ENCODE measurements around the gene YIF1B. TPM values are rescaled to one million over a fixed set of nuclear protein-coding genes. Genes with fewer than 3 reads are reported as not detected.
A peak's percentile ranks its signal among the peaks of the same experiment; 100 is the strongest.

YIF1B gene
- total and polyA plus RNA-seq, 2 donors (not counting 1 experiment from before 2014, with no cell fraction given): 31.6 to 58.3 TPM

GRCh38 chr19:38337360-38337653, 21.6 kb upstream of the YIF1B start:
- H3K4me3 Mint-ChIP-seq: peak overlapping the region; percentile 97
- Histone ChIP-seq H3K36me3 (replicated peaks in 1 of 2; ENCODE audit: control extremely low read depth in 1 of 2, control insufficient read depth in 1 of 2, extremely low read depth in 1 of 2, insufficient read depth in 2 of 2, low read length in 1 of 2) (no peaks in the 10 kb centered on the region), H4K20me1 (ENCODE audit: control insufficient read depth, insufficient read depth, low read length, poor library complexity, severe bottlenecking) (no peaks in the 10 kb centered on the region), H3K4me2 (replicated peaks; ENCODE audit: low read depth, low read length, poor library complexity, severe bottlenecking) (peak overlapping the region; percentile 89), H3K27ac (ENCODE audit: low read length in 2 of 2) (peak overlapping the region; percentile 36 to 89), H3K79me2 (ENCODE audit: control insufficient read depth, insufficient read depth, low read length) (peaks cover 6% of the 10 kb centered on the region), H3K9ac (ENCODE audit: low read length) (peak overlapping the region; percentile 78), H3K9me3 (ENCODE audit: control extremely low read depth in 1 of 3, control insufficient read depth in 2 of 3, insufficient read depth in 1 of 3, low read length in 2 of 3) (no peaks in the 10 kb centered on the region), H3K27me3 (replicated peaks in 1 of 4; ENCODE audit: control extremely low read depth in 1 of 4, control insufficient read depth in 3 of 4, insufficient read depth in 4 of 4, low read length in 3 of 4) (no peaks in the 10 kb centered on the region), H3K4me3 (ENCODE audit: control extremely low read depth in 1 of 5, extremely low read depth in 1 of 5, insufficient read depth in 1 of 5, low read depth in 2 of 5, low read length in 4 of 5) (peak overlapping the region; percentile 36 to 82 (median 63)), H2AFZ (ENCODE audit: insufficient read depth, low read depth, low read length, poor library complexity, severe bottlenecking) (peak overlapping the region; percentile 87), H3K4me1 (ENCODE audit: control insufficient read depth in 2 of 2, insufficient read depth in 2 of 2, low read length in 2 of 2) (peaks cover 5 to 11% of the 10 kb centered on the region in 2 donors)
- H3K27ac Mint-ChIP-seq: peak overlapping the region; percentile 97
- DNase-seq (no peak), ATAC-seq (ENCODE audit: low read depth) (no peak)
- no peaks in the 10 kb centered on the region for H3K9me3 Mint-ChIP-seq (ENCODE audit: insufficient read depth)
- 61% methylated on average over 9 of the region's 10 CpGs for WGBS (ENCODE audit: insufficient coverage)
- intact Hi-C loops (cut with micrococcal nuclease): loop anchor here (5.0 to 10.0 kb wide), 4 partner anchors 560 to 1260 kb away; partner anchors contain the start of genes ZNF383, ZNF420, ZNF573 and ZNF585B
- POLR2A ChIA-PET: interaction anchor here (0.6 to 2.5 kb wide), 3 partner anchors 37 to 74 kb away, joined by 3 to 11 read pairs (median 4); partner anchors contain the start of genes PSMD8 and SPINT2
- TF ChIP-seq CTCF (IDR thresholded peaks at IDR 0.05): no peak
- TF ChIP-seq EZH2 (IDR thresholded peaks at IDR 0.05; ENCODE audit: borderline replicate concordance, insufficient read depth, low read depth, low read length, poor library complexity, severe bottlenecking): no peak
- CTCF ChIA-PET: interaction anchor here (0.9 to 2.2 kb wide), 4 partner anchors 37 to 105 kb away, joined by 3 to 10 read pairs (median 4); partner anchors contain the start of genes FAM98C and PSMD8
- peaks cover 13% of the 10 kb centered on the region for H3K4me1 Mint-ChIP-seq
- no peaks in the 10 kb centered on the region for H3K27me3 Mint-ChIP-seq

GRCh38 chr19:38336638-38337359, 21.1 kb upstream of the YIF1B start:
- Histone ChIP-seq H3K9ac (ENCODE audit: low read length) (peak overlapping the region; percentile 78), H3K4me1 (ENCODE audit: control insufficient read depth in 2 of 2, insufficient read depth in 2 of 2, low read length in 2 of 2) (peaks cover 5 to 11% of the 10 kb centered on the region in 2 donors), H3K4me3 (ENCODE audit: control extremely low read depth in 1 of 5, extremely low read depth in 1 of 5, insufficient read depth in 1 of 5, low read depth in 2 of 5, low read length in 4 of 5) (peak overlapping the region; percentile 52 to 85 (median 80)), H3K36me3 (replicated peaks in 1 of 2; ENCODE audit: control extremely low read depth in 1 of 2, control insufficient read depth in 1 of 2, extremely low read depth in 1 of 2, insufficient read depth in 2 of 2, low read length in 1 of 2) (no peaks in the 10 kb centered on the region), H3K27ac (ENCODE audit: low read length in 2 of 2) (peak overlapping the region; percentile 89 to 95), H3K4me2 (replicated peaks; ENCODE audit: low read depth, low read length, poor library complexity, severe bottlenecking) (peak overlapping the region; percentile 89), H4K20me1 (ENCODE audit: control insufficient read depth, insufficient read depth, low read length, poor library complexity, severe bottlenecking) (no peaks in the 10 kb centered on the region), H3K9me3 (ENCODE audit: control extremely low read depth in 1 of 3, control insufficient read depth in 2 of 3, insufficient read depth in 1 of 3, low read length in 2 of 3) (no peaks in the 10 kb centered on the region), H3K79me2 (ENCODE audit: control insufficient read depth, insufficient read depth, low read length) (peaks cover 6% of the 10 kb centered on the region), H2AFZ (ENCODE audit: insufficient read depth, low read depth, low read length, poor library complexity, severe bottlenecking) (peak overlapping the region; percentile 87), H3K27me3 (replicated peaks in 1 of 4; ENCODE audit: control extremely low read depth in 1 of 4, control insufficient read depth in 3 of 4, insufficient read depth in 4 of 4, low read length in 3 of 4) (no peaks in the 10 kb centered on the region)
- H3K27me3 Mint-ChIP-seq: no peaks in the 10 kb centered on the region
- peak; percentile 97 for DNase-seq
- POLR2A ChIA-PET: interaction anchor here (0.6 to 2.5 kb wide), 4 partner anchors 37 to 430 kb away, joined by 3 to 14 read pairs (median 7); partner anchors contain the start of genes PSMD8, SIPA1L3, SPINT2 and WDR87
- WGBS (ENCODE audit: insufficient coverage): 4% methylated on average over 41 of the region's 41 CpGs
- ATAC-seq (ENCODE audit: low read depth): peak; percentile 69
- no peaks in the 10 kb centered on the region for H3K9me3 Mint-ChIP-seq (ENCODE audit: insufficient read depth)
- H3K4me3 Mint-ChIP-seq: peak overlapping the region; percentile 97
- H3K27ac Mint-ChIP-seq: peak overlapping the region; percentile 97
- intact Hi-C loops (cut with micrococcal nuclease): loop anchor here (1.0 to 10.0 kb wide), 10 partner anchors 26 to 1259 kb away; partner anchors contain the start of genes FAM98C, GGN, PSMD8 and SIPA1L3
- CTCF ChIA-PET: interaction anchor here (0.9 to 2.9 kb wide), 7 partner anchors 37 to 434 kb away, joined by 3 to 21 read pairs (median 9); partner anchors contain the start of genes FAM98C, PSMD8 and SPINT2
- H3K4me1 Mint-ChIP-seq: peaks cover 13% of the 10 kb centered on the region
- TF ChIP-seq EZH2 (IDR thresholded peaks at IDR 0.05; ENCODE audit: borderline replicate concordance, insufficient read depth, low read depth, low read length, poor library complexity, severe bottlenecking) (no peak), CTCF (IDR thresholded peaks at IDR 0.05) (no peak)

Measured in B cell (primary cell).